Measurements from ENCODE around the gene SNX7.

DNA sequence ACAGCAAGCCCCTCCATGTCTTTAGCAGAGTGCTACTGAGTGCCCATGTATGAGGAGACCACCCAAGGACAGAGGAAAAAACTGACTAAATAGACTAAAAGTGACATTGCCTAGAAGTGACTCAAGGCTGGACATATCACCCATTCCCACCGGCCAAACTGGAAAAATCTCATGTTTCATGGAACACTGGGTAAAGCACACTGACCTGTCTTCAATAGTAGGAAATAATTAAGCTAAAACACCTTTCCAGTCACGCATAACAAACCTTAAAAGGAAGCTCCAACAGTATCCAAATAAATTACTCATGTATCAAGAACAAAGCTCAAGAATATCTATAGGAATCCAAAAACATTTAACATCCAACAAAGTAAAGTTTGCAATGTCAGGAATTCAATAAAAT lies 120.4 kb downstream of the SNX7 start:
- TF ChIP-seq, protein P1, sequence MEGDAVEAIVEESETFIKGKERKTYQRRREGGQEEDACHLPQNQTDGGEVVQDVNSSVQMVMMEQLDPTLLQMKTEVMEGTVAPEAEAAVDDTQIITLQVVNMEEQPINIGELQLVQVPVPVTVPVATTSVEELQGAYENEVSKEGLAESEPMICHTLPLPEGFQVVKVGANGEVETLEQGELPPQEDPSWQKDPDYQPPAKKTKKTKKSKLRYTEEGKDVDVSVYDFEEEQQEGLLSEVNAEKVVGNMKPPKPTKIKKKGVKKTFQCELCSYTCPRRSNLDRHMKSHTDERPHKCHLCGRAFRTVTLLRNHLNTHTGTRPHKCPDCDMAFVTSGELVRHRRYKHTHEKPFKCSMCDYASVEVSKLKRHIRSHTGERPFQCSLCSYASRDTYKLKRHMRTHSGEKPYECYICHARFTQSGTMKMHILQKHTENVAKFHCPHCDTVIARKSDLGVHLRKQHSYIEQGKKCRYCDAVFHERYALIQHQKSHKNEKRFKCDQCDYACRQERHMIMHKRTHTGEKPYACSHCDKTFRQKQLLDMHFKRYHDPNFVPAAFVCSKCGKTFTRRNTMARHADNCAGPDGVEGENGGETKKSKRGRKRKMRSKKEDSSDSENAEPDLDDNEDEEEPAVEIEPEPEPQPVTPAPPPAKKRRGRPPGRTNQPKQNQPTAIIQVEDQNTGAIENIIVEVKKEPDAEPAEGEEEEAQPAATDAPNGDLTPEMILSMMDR (conservative IDR thresholded peaks at IDR 0.05 in 1 of 2, IDR thresholded peaks at IDR 0.05 in 1 of 2; ENCODE audit: low read depth in 1 of 2, low read length in 2 of 2): no peak
- no peak for TF ChIP-seq EZH2 (IDR thresholded peaks at IDR 0.05; ENCODE audit: low read length, missing control alignments)
